Hepatic stellate cell (primary cell): Measurements from ENCODE around the gene RFC5.
"Not testable (repeated sequence)": the region's sequence is repeated elsewhere in the genome, so short reads cannot be mapped to it uniquely, and the experiment has no call there.

Source experiments
- DNase-seq: peaks from one replicate; pipeline ENCODE4 v3.0.0; 2011; ENCODE audit warnings: low spot score

RFC5 gene

DNA sequence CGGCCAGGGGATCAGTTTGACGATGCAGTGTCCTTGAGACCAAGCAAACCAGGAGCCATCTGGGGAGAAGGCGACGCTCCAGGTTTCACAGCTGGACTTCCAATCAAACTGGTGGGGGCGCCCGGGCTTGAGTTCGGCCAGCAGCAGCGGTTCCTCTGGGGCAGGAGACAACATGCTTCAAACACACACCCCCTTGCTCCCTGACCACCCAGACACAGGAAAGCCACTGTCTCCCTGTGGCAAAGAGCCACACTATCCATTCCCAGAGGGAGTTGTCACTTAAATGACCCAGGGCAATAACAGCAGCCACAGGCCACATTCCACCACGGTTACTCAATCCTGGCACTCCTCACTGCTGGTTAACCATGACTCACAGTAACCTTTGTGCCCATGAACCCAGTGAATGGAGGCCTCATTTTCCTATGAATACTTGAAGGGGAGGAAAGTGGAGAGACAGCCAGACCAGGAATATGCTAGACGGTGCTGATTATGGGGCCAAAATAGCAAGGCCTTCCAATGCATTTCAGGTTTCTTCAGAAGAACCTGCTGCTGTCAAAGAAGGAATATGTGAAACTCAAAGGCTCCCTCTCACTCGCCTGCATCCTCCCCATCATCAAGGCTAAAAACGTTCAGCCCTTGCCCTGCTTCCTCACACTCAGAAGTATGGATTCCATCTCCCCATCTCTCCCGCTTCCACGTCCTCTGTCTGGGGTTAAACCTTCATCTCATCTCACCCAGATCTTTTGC lies 36.0 kb downstream of the RFC5 start:
- peak; percentile 93 for DNase-seq

- no peak for DNase-seq
Measured at GRCh38 chr12:118053071-118053985, 36.8 kb downstream of the RFC5 start.

DNA sequence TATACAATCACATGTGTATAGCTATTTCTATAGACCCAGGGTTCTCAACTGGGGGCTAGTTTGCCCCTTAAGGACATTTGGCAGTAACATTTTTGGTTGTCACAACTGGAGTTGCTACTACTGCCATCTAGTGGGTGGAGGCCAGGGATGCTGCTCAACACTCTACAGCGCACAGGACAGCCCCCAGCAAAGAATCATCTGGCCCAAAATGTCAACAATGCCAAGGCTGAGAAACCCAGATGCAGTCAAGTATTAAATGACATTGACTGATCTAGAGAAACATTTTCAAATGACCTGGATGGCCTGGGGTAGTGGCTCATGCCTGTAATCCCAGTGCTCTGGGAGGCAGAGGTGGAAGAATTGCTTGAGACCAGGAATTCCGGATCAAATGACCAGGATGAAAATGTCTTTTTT lies 38.6 kb downstream of the RFC5 start:
- no peak for DNase-seq

DNA sequence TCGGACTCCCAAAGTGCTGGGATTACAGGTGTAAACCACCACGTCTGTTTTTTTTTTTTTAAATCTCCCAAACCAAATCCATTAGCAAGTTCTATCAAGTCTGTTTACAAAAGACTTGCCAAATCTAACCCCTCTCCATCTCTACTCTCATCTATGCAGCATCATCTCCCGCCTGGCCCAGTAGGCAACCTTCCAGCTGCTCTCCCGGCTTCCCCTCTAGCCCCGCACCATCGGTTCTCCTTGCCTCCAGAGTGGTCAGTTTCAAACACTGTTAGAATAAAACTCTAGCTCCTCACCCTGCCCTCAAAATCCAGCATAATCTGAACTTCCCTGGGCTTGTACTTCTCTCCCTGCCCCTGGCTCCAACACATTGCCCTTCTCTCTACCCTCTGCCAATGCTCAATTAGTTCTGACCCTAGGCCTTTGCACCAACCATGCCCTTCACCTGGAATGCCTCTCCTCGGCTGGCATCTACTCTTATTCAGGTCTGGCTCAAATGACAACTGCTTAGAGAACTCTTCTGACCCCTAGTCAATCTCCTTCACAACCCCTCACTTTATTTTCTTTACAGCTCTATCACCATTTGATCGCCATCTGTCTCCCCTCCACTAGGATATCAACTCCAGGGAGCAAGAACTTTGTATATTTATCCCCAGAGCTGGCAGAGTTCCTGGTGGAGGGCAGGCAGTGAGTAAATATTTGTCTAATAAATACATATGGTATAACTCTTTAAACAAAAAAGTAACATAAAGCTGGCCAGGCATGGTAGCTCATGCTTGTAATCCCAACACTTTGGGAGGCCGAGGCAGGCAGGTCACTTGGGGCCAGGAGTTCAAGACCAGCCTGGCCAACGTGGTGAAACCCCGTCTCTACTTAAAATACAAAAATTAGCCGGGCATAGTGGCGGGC lies 39.6 kb downstream of the RFC5 start:
- no peak for DNase-seq

GRCh38 chr12:118058227-118058626 lies 41.7 kb downstream of the RFC5 start:
- no peak for DNase-seq

GRCh38 chr12:118058881-118059280 lies 42.4 kb downstream of the RFC5 start:
- DNase-seq = no peak

GRCh38 chr12:118059341-118060191 lies 43.1 kb downstream of the RFC5 start:
- no peak for DNase-seq

DNA sequence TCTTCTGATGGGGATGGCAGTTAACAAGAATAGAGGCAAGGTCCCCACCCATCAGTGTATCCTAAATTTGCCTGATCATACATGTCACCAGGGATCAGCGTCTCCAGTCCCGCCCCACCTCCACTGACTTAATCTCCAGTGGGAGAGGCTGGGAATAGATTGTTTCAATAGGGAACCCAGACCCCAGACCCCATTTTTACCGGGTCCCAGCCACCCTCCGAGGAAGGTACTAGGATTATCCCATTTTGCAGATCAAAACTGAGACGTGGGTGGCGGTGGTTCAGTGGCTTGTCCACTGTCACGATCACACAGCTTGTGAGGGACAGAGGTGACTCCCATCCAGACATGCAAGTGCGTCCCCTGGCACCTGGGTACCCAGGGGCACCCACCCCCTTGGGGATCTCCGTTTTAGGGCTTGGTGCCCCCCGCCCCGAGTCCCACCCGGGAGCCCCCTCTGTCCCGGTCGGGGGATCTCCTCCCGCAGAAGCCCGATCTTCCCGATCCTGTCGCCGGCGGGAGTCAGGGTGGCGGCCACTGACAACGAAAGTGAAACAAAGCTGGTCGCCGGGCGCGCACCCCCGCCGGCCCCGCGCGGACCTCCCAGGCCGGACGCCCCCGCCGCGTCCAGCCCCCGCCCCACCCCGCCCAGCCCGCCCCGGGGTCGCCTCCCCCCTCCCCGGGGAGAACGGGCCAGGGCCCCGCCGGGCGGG lies 44.0 kb downstream of the RFC5 start:
- DNase-seq = peak; percentile 73

GRCh38 chr12:118061011-118061872 lies 44.7 kb downstream of the RFC5 start, which contains the start of gene WSB2:
Gene WSB2 (minus strand): TSS chr12:118061179. CDS start chr12:118061048, 131 bp downstream.
- peak; percentile 66 for DNase-seq

GRCh38 chr12:118061873-118062843 lies 45.7 kb downstream of the RFC5 start:
- DNase-seq = peak; percentile 77

GRCh38 chr12:118063576-118064391 lies 47.3 kb downstream of the RFC5 start:
- DNase-seq = no peak

GRCh38 chr12:118064608-118065007 lies 48.1 kb downstream of the RFC5 start:
- DNase-seq = no peak

DNA sequence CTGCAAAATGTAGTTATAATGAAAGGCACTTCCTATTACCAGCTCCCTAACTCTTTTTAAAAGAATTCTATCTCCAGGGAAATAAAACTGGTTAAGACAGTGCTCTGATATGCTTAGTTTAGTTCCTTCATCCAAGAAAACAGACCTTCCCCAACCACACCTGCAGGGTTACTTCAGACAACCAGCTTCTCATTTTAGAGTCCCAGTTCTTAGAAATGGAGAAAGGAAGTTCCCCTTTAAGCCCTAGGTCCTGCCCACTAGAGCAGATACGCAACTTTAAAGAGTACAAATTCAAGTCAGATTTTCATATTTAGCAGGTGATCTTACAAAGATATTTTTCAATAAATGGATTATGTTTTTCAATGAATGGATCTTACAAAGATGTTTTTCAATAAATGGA lies 48.9 kb downstream of the RFC5 start:
- DNase-seq = no peak

- DNase-seq = no peak
Measured at GRCh38 chr12:118068445-118068844, 51.9 kb downstream of the RFC5 start.

GRCh38 chr12:118070650-118071049 lies 54.1 kb downstream of the RFC5 start:
- no peak for DNase-seq

GRCh38 chr12:118073768-118074167 lies 57.3 kb downstream of the RFC5 start:
- no peak for DNase-seq

GRCh38 chr12:118081521-118081920 lies 65.0 kb downstream of the RFC5 start:
- DNase-seq = not testable (repeated sequence)
